ENCODE results near the gene DNMT3A. TPM values are rescaled to one million over a fixed set of nuclear protein-coding genes. Genes with fewer than 3 reads are reported as not detected.

The DNMT3A gene
- total RNA-seq, 1 donor from 2014 or later, result 15.4 TPM

- DNase-seq (ENCODE audit: low read depth), result no peak
- TF ChIP-seq CTCF (conservative IDR thresholded peaks at IDR 0.05; ENCODE audit: low read depth, low read length), result no peak
- peak overlapping the region; percentile 64 for H3K4me3 ChIP-seq (ENCODE audit: low read depth, low read length)
Measured at GRCh38 chr2:25339791-25340180, 1.9 kb downstream of the DNMT3A start.

GRCh38 chr2:25339211-25339674 lies 2.5 kb downstream of the DNMT3A start:
- no peak for DNase-seq (ENCODE audit: low read depth)
- H3K4me3 ChIP-seq (ENCODE audit: low read depth, low read length), result no peak overlapping the region
- no peak for TF ChIP-seq CTCF (conservative IDR thresholded peaks at IDR 0.05; ENCODE audit: low read depth, low read length)

GRCh38 chr2:25338401-25338800 lies 3.3 kb downstream of the DNMT3A start:
- no peak for DNase-seq (ENCODE audit: low read depth)
- no peak for TF ChIP-seq CTCF (conservative IDR thresholded peaks at IDR 0.05; ENCODE audit: low read depth, low read length)
- no peak overlapping the region for H3K4me3 ChIP-seq (ENCODE audit: low read depth, low read length)

GRCh38 chr2:25337891-25338290 lies 3.8 kb downstream of the DNMT3A start:
- no peak for DNase-seq (ENCODE audit: low read depth)
- no peak for TF ChIP-seq CTCF (conservative IDR thresholded peaks at IDR 0.05; ENCODE audit: low read depth, low read length)
- no peak overlapping the region for H3K4me3 ChIP-seq (ENCODE audit: low read depth, low read length)

- H3K4me3 ChIP-seq (ENCODE audit: low read depth, low read length), result no peak overlapping the region
- no peak for TF ChIP-seq CTCF (conservative IDR thresholded peaks at IDR 0.05; ENCODE audit: low read depth, low read length)
- DNase-seq (ENCODE audit: low read depth), result no peak
Measured at GRCh38 chr2:25337276-25337675, 4.4 kb downstream of the DNMT3A start.

GRCh38 chr2:25336383-25336841 lies 5.3 kb downstream of the DNMT3A start:
- TF ChIP-seq CTCF (conservative IDR thresholded peaks at IDR 0.05; ENCODE audit: low read depth, low read length), result no peak
- H3K4me3 ChIP-seq (ENCODE audit: low read depth, low read length), result no peak overlapping the region
- no peak for DNase-seq (ENCODE audit: low read depth)

GRCh38 chr2:25335971-25336370 lies 5.8 kb downstream of the DNMT3A start:
- no peak for TF ChIP-seq CTCF (conservative IDR thresholded peaks at IDR 0.05; ENCODE audit: low read depth, low read length)
- no peak for DNase-seq (ENCODE audit: low read depth)
- H3K4me3 ChIP-seq (ENCODE audit: low read depth, low read length), result no peak overlapping the region
